ENCODE results near the gene PHF20.
"Not testable (repeated sequence)": the region's sequence is repeated elsewhere in the genome, so short reads cannot be mapped to it uniquely, and the experiment has no call there.

Gene PHF20

DNA sequence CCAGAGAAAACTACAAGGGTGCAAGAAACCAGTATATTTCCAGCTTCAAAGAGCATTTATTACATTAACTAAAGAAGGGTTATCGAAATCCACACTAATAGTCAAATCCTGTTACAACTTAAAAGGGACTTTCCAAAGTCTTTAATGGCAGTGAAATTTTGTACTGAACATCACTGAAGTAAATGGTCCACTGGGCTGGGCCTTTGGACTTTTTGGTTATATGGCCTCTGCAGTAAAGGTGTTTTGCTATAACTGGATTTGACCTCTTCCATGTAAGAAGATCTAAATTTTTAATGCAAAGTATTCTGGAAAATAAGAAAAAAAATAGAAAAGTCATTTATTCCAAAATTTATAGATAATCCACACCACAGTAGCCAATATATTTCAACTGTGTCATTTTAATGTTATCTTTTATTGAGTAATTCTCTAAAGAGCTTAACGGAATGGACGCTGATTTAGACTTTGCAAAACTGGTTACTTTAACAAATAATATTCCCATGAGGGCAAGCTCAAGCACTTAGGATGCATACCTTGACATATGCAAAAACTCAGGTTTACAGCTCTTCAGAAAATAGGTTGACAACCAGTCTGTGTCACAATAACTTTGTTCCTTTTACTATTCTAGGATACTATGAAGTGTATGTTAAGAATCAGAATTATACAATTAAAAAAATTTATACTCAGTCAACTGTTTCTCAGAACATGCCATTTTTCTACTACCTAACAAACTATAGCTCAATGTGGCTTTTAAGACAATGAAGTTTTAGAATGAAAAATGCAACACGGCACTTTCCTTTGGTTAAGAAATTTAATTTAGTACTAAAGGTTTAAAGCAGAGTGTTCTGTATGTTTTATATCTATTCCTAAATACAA, 36.8 kb upstream of the PHF20 start:
- peaks cover 63% of the 10 kb centered on the region for H3K36me3 Mint-ChIP-seq (ENCODE audit: low read depth)
- H3K4me1 Mint-ChIP-seq (ENCODE audit: low read depth): peaks cover 50% of the 10 kb centered on the region
- no peaks in the 10 kb centered on the region for H3K27me3 Mint-ChIP-seq (ENCODE audit: low read depth)
- H3K27ac Mint-ChIP-seq: no peak overlapping the region
- no peaks in the 10 kb centered on the region for H3K9me3 Mint-ChIP-seq
- H3K4me3 Mint-ChIP-seq: no peak overlapping the region

DNA sequence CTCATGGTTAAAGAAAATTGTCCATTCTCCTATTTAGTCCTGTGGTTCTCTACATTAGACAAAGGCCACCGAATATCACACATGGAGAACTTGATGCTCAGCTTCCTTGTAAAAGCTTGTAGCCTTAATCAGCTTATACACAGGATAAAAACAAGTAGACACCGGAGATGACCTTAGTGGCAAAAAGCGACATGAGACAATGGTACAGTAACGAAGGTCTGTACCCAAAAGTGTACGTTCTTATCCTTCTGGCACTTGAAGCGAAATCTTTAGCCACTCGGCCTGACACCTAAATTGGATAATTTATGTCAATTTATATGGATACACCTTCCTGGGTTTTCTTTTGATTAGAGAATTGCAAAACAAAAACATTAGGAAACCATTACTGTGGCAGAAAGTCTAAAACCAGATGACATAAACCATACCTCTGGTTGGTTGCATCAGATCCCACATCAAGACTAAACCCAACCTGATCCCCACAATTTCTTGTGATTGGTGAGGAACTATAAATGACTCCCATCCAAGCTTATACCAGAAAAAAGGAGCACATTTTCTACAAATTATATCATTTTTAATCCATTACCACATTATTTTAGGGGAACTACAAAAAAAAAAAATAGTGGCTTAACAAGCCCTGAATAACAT, 35.9 kb upstream of the PHF20 start:
- H3K4me1 Mint-ChIP-seq (ENCODE audit: low read depth): peaks cover 50% of the 10 kb centered on the region
- H3K27me3 Mint-ChIP-seq (ENCODE audit: low read depth): no peaks in the 10 kb centered on the region
- H3K9me3 Mint-ChIP-seq: no peaks in the 10 kb centered on the region
- no peak overlapping the region for H3K27ac Mint-ChIP-seq
- H3K36me3 Mint-ChIP-seq (ENCODE audit: low read depth): peaks cover 64% of the 10 kb centered on the region
- H3K4me3 Mint-ChIP-seq: peak overlapping the region; percentile 34

GRCh38 chr20:35737865-35738333, 33.9 kb upstream of the PHF20 start:
- Mint-ChIP-seq H3K36me3 (ENCODE audit: low read depth) (peaks cover 64% of the 10 kb centered on the region), H3K9me3 (no peaks in the 10 kb centered on the region), H3K4me3 (peak overlapping the region; percentile 72), H3K27me3 (ENCODE audit: low read depth) (no peaks in the 10 kb centered on the region), H3K4me1 (ENCODE audit: low read depth) (peaks cover 48% of the 10 kb centered on the region), H3K27ac (peak overlapping the region; percentile 56)

DNA sequence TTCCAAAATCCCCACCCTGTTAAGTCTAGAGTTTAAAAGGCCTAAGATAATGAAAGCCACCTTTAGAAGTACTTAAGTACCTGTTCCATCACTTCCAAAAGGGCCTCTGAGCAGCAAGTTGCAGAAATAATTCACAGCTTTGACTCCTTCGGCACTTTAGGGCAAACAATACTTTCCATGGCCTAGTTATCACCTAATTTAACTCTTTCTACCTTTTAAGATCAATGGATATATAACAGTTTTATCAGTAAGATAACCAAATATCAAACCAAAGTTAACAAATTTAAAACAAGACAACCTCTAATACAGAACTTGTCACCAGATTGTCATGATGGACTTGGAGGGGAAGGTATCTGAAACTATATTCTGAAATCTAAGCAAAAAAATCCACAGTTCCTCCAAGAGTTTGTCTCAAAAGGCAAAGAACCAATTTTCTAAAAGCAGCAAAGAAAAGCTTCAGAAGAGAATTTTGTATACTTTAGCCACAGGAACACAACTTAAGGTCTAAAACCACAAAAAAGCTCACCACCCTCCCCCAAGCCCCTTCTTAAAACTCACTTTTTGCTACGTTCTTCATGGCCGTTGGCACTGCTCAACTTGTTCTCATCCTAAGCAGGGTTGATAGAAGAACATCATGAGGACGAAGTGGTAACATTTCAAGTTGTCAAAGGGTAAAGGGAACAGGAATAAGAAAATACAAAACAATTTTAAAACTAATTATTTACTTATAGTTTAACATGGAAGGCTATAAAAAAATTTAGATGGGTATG, 33.2 kb upstream of the PHF20 start:
- Mint-ChIP-seq H3K27me3 (ENCODE audit: low read depth) (no peaks in the 10 kb centered on the region), H3K27ac (peak overlapping the region; percentile 56), H3K9me3 (no peaks in the 10 kb centered on the region), H3K36me3 (ENCODE audit: low read depth) (peaks cover 57% of the 10 kb centered on the region), H3K4me3 (peak overlapping the region; percentile 72), H3K4me1 (ENCODE audit: low read depth) (peaks cover 49% of the 10 kb centered on the region)

DNA sequence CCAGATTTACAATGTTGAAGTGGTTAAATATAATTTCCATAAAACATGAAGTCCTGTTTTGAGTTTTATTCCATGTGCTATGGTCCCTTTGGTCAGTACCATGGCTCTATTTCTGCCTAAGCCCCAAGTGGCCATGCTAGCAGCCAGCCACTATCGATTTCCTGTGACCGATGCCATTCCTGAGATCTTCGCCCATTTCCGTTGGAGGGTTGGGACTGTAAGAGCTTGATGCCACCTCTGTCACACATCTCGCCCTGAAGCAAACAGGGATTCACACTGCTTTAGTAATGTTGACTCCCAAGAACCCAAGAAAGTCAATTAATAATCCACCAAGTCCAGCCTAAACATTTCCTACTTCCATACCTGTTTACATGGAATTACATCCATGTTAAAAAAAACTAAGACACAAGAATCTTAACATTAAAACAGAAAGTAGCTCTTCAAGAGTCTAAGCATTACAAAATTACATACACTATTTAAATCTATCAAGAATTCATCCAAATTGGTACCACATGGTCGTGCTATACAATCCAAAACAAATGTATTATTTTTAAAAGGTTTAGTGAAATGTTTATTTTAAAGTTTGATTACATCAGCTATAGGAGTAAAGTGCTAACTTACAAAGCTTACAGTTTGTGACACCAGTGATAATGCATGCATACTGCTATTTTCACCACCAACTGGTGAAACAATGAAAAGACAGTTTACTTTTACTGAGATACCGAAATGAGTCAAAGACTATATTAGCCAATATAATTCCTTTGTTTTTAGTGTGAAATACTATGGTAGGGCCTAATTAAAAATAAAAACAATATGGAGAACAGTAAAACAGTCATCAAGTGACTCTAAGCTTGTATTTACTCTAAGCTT, 32.3 kb upstream of the PHF20 start:
- H3K4me1 Mint-ChIP-seq (ENCODE audit: low read depth): peaks cover 43% of the 10 kb centered on the region
- H3K27ac Mint-ChIP-seq: peak overlapping the region; percentile 100
- peaks cover 48% of the 10 kb centered on the region for H3K36me3 Mint-ChIP-seq (ENCODE audit: low read depth)
- peak overlapping the region; percentile 98 for H3K4me3 Mint-ChIP-seq
- no peaks in the 10 kb centered on the region for H3K27me3 Mint-ChIP-seq (ENCODE audit: low read depth)
- no peaks in the 10 kb centered on the region for H3K9me3 Mint-ChIP-seq

DNA sequence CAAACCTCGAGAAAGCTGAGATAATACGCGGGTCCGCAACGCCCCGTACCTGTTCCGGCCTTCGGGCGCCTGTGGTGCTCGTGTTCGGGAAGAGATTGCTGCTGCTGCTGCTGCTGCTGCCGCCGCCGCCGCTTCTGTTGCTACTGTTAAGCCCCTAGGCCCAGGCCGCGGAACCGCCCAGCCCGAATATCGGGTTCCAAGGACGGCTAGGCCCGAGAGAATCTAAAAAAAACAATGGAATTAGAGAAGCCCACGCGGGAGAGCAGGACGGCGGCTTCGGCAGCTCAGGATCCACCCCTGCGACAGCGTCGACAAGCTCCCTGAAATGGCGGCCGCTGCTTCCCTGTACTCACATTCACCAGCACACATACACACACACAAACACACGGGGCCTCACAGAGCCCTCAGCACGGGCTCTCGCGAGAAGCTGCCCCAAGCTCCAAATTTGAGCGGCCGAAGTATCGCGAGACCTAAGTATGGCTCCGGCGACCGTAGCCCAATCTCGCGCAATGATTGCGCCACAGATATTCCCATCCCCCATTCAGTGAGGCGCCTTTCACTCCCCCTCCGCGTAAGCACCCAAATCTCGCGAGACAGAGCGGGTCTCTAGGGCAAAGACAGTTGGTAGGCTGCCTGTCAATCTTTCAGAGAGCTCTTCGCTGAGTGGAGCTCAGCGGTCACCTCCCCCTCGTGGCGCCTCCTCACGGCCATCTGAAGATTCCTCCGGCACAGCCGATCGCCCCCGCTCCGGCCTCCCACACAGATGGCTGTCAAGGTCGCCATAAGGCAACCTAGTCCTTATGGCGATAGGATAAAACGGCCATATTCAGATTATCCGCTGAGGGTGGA, 29.7 kb upstream of the PHF20 start, which contains the start of gene RBM39:
Gene RBM39 (minus strand): TSS at position 369 of the 849 bp plus-strand sequence. CDS start 1,386 bp downstream, outside the sequence.
- Mint-ChIP-seq H3K4me1 (ENCODE audit: low read depth) (peaks cover 34% of the 10 kb centered on the region), H3K36me3 (ENCODE audit: low read depth) (peaks cover 38% of the 10 kb centered on the region), H3K27ac (peak within 1 kb of the TSS; percentile 100), H3K27me3 (ENCODE audit: low read depth) (no peaks in the 10 kb centered on the region), H3K9me3 (no peaks in the 10 kb centered on the region), H3K4me3 (peak within 1 kb of the TSS; percentile 98)

DNA sequence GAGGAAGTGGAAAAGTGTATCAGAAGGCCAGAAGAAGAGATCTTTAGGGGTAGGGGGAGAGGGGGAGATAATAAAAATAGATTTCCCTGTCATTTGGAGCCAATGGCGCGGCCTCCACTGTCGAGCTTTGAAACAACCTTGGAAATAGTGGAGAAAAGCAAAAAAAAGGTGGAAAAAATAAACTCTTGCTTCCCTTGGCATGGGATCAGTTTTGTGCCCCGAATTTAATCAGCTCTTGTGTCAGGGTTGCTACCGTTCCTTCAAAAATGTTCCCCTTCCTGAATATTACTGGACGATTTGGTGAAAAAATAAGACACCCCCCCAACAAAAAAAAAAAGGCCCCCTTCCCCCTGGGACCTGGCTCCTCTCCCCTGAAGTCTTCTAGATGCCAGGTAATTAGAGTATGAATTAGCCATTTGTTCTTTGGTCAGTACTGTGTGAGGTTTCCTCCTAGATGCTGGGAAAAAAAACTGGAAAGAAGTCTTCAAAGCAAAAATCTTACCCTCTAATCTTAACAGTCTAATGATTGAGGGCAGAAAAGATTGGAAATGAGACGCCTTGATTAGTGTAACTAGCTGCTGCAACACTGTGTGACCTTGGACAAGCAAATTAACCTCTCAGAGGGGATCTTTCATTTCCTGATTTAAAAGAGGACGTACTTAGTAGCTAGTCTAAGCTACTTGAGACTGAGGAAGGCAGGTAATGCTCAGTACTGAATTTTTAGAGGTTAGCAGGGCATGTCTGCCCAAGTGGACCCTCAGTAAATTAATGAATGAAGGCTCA, 28.9 kb upstream of the PHF20 start:
- Mint-ChIP-seq H3K4me1 (ENCODE audit: low read depth) (peaks cover 34% of the 10 kb centered on the region), H3K4me3 (peak overlapping the region; percentile 98), H3K27me3 (ENCODE audit: low read depth) (no peaks in the 10 kb centered on the region), H3K9me3 (no peaks in the 10 kb centered on the region), H3K36me3 (ENCODE audit: low read depth) (peaks cover 34% of the 10 kb centered on the region), H3K27ac (peak overlapping the region; percentile 100)

DNA sequence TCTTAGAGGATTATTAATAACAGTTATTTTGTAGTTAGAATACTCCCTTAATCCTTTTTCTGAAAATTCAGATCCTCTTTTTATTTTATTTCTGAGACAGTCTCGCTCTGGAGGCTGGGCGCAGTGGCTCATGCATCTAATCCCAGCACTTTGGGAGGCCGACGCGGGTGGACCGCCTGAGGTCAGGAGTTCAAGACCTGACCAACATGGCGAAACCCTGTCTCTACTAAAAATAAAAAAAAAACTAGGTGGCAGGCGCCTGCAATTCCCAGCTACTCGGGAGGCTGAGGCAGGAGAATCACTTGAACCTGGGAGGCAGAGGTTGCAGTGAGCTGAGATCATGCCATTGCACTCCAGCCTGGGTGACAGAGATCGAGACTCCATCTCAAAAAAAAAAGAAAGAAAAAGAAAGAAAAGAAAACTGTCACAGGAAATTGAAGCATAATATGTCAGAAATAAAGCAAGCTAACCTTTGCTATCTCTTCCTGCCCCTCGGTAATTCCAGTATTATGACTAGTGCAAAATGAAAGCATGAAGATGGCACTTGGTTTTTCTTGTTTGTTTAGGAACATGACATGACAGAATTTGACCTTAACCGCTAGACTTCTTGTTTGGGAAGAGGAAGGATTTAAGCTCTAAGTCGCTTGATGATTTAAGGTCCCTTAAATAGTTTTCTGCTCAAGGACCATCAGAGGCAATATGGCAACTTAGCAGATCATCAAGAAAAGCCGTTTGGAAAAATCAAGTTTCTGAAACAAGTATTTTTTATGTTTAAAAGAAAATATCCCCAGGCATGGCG, 27.9 kb upstream of the PHF20 start:
- no peaks in the 10 kb centered on the region for H3K9me3 Mint-ChIP-seq
- H3K36me3 Mint-ChIP-seq (ENCODE audit: low read depth): peaks cover 25% of the 10 kb centered on the region
- H3K4me1 Mint-ChIP-seq (ENCODE audit: low read depth): peaks cover 25% of the 10 kb centered on the region
- H3K27ac Mint-ChIP-seq: peak overlapping the region; percentile 100
- no peaks in the 10 kb centered on the region for H3K27me3 Mint-ChIP-seq (ENCODE audit: low read depth)
- peak overlapping the region; percentile 98 for H3K4me3 Mint-ChIP-seq

- Mint-ChIP-seq H3K4me3 (peak overlapping the region; percentile 98), H3K36me3 (ENCODE audit: low read depth) (peaks cover 22% of the 10 kb centered on the region), H3K27ac (peak overlapping the region; percentile 100), H3K4me1 (ENCODE audit: low read depth) (peaks cover 21% of the 10 kb centered on the region)
- H3K27me3 Mint-ChIP-seq (ENCODE audit: low read depth); H3K9me3 Mint-ChIP-seq: not testable (repeated sequence)
These were observed 27.3 kb upstream of the PHF20 start for GRCh38 chr20:35744492-35744841.

GRCh38 chr20:35750611-35751010, 21.2 kb upstream of the PHF20 start:
- Mint-ChIP-seq H3K36me3 (ENCODE audit: low read depth) (no peaks in the 10 kb centered on the region), H3K4me3 (no peak overlapping the region), H3K9me3 (no peaks in the 10 kb centered on the region), H3K4me1 (ENCODE audit: low read depth) (no peaks in the 10 kb centered on the region), H3K27ac (no peak overlapping the region), H3K27me3 (ENCODE audit: low read depth) (peaks cover 16% of the 10 kb centered on the region)

- Mint-ChIP-seq H3K27me3 (ENCODE audit: low read depth) (peaks cover 13% of the 10 kb centered on the region), H3K4me3 (no peak overlapping the region), H3K4me1 (ENCODE audit: low read depth) (peaks cover 5% of the 10 kb centered on the region), H3K9me3 (no peaks in the 10 kb centered on the region), H3K36me3 (ENCODE audit: low read depth) (no peaks in the 10 kb centered on the region), H3K27ac (no peak overlapping the region)
These were observed 15.4 kb upstream of the PHF20 start for GRCh38 chr20:35756404-35756803.

DNA sequence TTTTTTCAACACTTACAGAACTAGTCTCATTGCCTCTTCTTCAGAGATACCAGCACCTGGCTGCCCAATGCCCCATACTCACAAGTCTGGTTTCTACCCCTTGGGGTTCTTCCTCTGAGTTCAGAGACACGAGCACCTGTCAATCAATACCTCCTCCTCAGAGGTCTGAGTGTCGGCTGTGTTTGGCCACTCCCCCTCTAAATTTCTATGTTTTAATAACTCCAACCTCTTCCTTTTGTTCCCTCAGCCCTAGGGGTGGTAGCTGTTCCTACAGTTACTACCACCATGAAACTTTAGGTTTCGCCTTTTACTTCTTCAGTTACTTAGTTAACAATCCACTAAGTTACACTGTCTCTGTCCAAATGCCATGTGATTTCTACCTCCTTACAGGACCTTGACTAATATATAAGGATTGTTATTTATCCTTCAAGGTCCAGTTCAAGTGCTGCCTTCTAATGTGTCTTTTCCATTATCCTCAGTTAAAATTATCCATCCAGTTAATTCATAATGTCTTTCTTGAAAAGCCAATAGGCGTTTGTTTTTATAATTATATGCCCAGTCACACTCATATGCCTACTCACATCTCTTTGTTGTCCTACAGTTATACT, 14.6 kb upstream of the PHF20 start:
- H3K27me3 Mint-ChIP-seq (ENCODE audit: low read depth): peaks cover 7% of the 10 kb centered on the region
- no peak overlapping the region for H3K27ac Mint-ChIP-seq
- H3K9me3 Mint-ChIP-seq: no peaks in the 10 kb centered on the region
- no peak overlapping the region for H3K4me3 Mint-ChIP-seq
- no peaks in the 10 kb centered on the region for H3K36me3 Mint-ChIP-seq (ENCODE audit: low read depth)
- H3K4me1 Mint-ChIP-seq (ENCODE audit: low read depth): peaks cover 5% of the 10 kb centered on the region
